GM12801 (cell line): ENCODE results near the gene TBC1D25.

Source experiments
- TF ChIP-seq, protein P1 (sequence below): IDR thresholded peaks from one replicate; pipeline ENCODE4 v1.5.1; 2011; ENCODE audit warnings: control low read depth; ENCODE audit not compliant: insufficient read length; ENCODE audit errors: extremely low read depth

The TBC1D25 gene

DNA sequence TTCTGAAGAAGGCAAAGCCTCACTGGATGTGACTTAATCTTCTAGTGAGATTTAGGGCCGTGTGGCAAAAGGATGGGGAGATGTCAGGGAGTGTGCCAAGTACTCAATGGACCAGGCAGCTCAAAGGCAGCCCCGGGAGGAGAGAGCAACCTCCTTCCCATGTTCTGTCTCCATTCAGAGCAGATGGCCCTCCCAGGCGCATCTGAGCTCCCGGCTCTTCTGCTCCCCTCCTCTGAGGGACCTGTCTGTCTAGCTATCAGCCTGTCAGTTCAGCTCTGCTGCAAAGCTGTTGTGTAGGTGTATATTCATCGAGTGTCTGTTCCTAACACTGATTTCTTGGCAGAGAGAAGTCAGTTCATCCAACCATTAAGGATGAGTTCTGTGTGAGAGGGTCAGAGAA is 41.6 kb upstream of the TBC1D25 start:
- TF ChIP-seq, protein P1, sequence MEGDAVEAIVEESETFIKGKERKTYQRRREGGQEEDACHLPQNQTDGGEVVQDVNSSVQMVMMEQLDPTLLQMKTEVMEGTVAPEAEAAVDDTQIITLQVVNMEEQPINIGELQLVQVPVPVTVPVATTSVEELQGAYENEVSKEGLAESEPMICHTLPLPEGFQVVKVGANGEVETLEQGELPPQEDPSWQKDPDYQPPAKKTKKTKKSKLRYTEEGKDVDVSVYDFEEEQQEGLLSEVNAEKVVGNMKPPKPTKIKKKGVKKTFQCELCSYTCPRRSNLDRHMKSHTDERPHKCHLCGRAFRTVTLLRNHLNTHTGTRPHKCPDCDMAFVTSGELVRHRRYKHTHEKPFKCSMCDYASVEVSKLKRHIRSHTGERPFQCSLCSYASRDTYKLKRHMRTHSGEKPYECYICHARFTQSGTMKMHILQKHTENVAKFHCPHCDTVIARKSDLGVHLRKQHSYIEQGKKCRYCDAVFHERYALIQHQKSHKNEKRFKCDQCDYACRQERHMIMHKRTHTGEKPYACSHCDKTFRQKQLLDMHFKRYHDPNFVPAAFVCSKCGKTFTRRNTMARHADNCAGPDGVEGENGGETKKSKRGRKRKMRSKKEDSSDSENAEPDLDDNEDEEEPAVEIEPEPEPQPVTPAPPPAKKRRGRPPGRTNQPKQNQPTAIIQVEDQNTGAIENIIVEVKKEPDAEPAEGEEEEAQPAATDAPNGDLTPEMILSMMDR: no peak

DNA sequence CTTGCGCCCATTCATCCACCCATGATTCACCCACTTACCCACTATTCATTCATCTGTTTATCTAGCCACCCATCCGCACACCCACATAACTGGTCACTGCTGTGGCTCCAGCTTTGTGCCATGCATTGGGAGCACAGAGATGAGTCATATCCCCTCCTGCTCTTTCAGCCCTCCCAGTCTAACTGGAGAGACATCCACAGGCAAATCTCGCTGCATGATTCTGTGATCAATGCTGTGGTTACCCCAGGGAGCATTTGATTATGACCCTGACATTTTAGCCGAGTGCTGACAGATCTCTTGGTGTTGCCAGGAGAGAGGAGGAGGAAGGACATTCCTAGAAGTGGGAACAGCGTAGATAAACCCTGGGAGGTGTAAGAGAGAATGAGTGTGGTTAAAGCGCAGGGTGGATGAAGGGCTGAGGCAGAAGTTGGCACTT is 41.1 kb upstream of the TBC1D25 start:
- TF ChIP-seq, protein P1: no peak

DNA sequence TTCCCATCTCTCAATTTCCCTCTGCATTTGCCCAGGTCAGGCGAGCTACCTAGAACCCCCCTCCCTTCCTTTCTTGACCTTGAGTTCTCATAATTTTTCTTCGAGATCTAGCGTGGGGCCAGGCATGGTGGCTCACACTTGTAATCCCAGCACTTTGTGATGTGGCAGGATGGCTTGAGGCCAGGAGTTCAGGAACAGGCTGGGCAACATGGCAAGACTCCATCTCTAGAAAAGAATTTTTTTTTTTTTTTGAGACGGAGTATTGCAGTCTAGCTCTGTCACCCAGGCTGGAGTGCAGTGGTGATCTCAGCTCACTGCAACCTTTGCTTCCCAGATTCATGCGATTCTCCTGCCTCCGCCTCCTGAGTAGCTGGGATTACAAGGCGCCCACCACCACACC is 35.3 kb upstream of the TBC1D25 start:
- TF ChIP-seq, protein P1: no peak

DNA sequence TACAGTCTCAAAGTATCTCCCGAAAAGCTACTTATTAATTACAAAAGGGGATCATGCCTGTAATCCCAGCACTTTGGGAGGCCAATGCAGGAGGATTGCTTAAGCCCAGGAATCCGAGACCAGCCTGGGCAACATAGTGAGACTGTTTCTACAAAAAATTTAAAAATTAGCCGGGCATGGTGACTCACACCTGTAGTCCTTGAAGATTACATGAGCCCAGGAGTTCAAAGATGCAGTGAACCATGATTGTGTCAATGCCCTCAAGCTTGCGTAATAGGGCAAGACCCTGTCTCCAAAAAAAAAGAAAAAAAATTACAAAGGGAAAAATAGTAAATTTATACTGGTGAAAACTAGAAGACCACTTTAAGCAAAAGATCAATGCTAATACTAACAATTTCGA is 34.0 kb upstream of the TBC1D25 start:
- TF ChIP-seq, protein P1: no peak

DNA sequence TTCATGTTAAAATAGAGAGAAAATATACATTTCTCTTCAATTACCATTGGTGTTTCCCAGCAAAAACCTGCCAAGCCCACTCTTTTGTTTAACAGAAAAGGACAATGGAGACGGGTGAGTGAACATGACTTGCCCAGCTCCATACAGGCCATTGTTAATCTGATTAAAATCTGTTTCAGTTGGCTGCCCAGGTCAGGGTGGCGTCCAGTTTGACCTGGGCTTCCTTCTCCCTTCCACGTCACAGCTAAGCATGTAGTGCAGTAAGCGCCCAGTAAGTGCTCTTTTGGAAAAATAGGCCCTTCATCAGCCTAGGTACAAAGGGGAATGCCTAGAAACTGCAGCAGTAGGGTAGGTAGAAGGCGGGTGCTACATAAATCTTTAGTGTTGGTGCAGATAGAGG is 32.3 kb upstream of the TBC1D25 start:
- TF ChIP-seq, protein P1: no peak

DNA sequence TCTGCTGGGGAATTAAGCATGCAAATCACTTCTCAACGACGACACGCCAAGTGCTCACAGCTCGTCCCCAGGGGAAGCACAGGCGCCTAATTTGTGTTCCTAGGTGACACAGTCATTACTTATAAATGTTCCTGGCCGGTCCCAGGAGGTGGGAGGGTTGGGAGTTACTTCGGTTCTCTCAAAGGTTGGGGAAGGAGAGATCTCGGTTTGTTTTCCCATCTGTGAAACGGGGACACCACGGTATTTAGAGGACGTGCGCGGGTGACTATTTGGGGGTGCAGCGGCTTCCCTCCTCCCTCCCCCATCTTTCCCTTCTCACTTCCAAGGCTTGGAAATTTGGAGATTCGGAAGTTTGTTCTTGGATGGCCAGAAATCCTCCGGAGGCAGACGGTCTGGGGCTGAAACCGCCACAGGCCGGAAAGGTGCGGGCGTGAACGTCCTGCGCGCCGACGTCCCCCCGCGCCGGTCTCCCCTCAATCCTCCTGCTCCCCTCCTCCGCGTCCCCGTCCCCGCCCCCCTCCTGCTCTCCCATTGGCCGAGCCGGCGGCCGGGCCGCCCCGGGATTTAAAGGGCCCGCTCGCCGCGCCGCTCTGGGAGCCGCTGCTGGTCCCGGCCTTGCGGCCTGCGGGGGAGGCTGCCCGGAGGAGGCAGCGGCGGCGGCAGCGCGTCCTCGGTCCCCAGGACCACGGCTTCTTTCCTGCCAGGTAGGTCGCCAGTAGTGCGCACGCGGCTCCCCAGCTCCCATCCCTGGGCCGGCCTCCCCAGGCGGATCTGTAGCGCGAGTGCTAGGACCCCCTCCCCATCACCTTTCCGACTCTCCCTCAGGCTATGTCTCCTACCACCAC is 30.9 kb upstream of the TBC1D25 start, which contains the start of gene PORCN:
Gene PORCN, plus strand, starts transcription at position 593 of the 845 bp plus-strand sequence. CDS start 829 bp downstream, outside the sequence.
- TF ChIP-seq, protein P1: no peak

DNA sequence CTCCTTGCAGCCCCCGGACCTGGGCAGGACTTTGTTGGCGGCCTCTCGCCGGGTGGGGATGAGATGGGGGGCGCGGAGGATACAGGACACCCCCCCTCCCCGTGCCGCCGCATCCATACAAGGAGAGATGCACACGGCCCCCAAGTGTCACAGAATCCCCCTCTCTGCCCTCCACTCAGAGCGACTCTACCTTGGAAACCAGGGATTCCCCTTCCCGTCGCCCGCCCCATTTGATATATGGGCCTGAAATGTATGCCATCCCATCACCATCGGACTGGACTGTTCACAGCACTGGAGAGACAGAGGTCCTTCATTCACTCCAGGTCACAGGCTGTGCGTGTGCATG is 30.3 kb upstream of the TBC1D25 start:
- TF ChIP-seq, protein P1: no peak
